NCI-H774 (cell line): Measurements from ENCODE around the gene PACSIN2.

Source experiments
- DNase-seq: peaks from one replicate; lab custom pipeline; 2025; lab: John Stamatoyannopoulos, UW

Gene PACSIN2

GRCh38 chr22:42880815-42881214 is 134.1 kb downstream of the PACSIN2 start:
- DNase-seq = no peak

- DNase-seq = no peak
Observed at GRCh38 chr22:42879371-42880021, 135.5 kb downstream of the PACSIN2 start.

GRCh38 chr22:42878561-42879305 is 136.2 kb downstream of the PACSIN2 start:
- DNase-seq = no peak

GRCh38 chr22:42877597-42878340 is 137.2 kb downstream of the PACSIN2 start:
- no peak for DNase-seq

- DNase-seq = no peak
Observed at GRCh38 chr22:42877158-42877557, 137.8 kb downstream of the PACSIN2 start.

GRCh38 chr22:42876041-42876440 is 138.9 kb downstream of the PACSIN2 start:
- DNase-seq = no peak

GRCh38 chr22:42874010-42874409 is 140.9 kb downstream of the PACSIN2 start:
- no peak for DNase-seq

GRCh38 chr22:42873356-42873755 is 141.6 kb downstream of the PACSIN2 start:
- DNase-seq = no peak

- DNase-seq = no peak
Observed at GRCh38 chr22:42872821-42873220, 142.1 kb downstream of the PACSIN2 start.

GRCh38 chr22:42871146-42872050 is 143.6 kb downstream of the PACSIN2 start:
- no peak for DNase-seq

GRCh38 chr22:42869888-42870480 is 145.0 kb downstream of the PACSIN2 start:
- DNase-seq = no peak

- no peak for DNase-seq
Observed at GRCh38 chr22:42869463-42869862, 145.5 kb downstream of the PACSIN2 start.

- DNase-seq = no peak
Observed at GRCh38 chr22:42868751-42869251, 146.1 kb downstream of the PACSIN2 start.

- no peak for DNase-seq
Observed at GRCh38 chr22:42866100-42866499, 148.8 kb downstream of the PACSIN2 start.

GRCh38 chr22:42865536-42865935 is 149.4 kb downstream of the PACSIN2 start:
- DNase-seq = no peak

GRCh38 chr22:42863349-42863961 is 151.5 kb downstream of the PACSIN2 start:
- no peak for DNase-seq

- no peak for DNase-seq
Observed at GRCh38 chr22:42862045-42862734, 152.8 kb downstream of the PACSIN2 start.

GRCh38 chr22:42860968-42861367 is 154.0 kb downstream of the PACSIN2 start:
- DNase-seq = no peak

- no peak for DNase-seq
Observed at GRCh38 chr22:42857845-42858481, 157.0 kb downstream of the PACSIN2 start.
